ENCODE results near the gene KIRREL3. TPM values are rescaled to one million over a fixed set of nuclear protein-coding genes. Genes with fewer than 3 reads are reported as not detected.

The KIRREL3 gene
- total RNA-seq, 1 donor from 2014 or later = 0.09 TPM

GRCh38 chr11:126645186-126645585 is 355.4 kb downstream of the KIRREL3 start:
- intact Hi-C loops (cut with DNase I) = no loop called here
- ATAC-seq (no peak), DNase-seq (ENCODE audit: low spot score) (no peak)

- DNase-seq (ENCODE audit: low spot score) (no peak), ATAC-seq (no peak)
- intact Hi-C loops (cut with DNase I) = no loop called here
Observed at GRCh38 chr11:126640186-126640585, 360.4 kb downstream of the KIRREL3 start.

GRCh38 chr11:126639692-126640091 is 360.9 kb downstream of the KIRREL3 start:
- ATAC-seq (no peak), DNase-seq (ENCODE audit: low spot score) (no peak)
- intact Hi-C loops (cut with DNase I) = no loop called here

- DNase-seq (ENCODE audit: low spot score) = no peak
- intact Hi-C loops (cut with DNase I) = no loop called here
- no peak for ATAC-seq
Observed at GRCh38 chr11:126638648-126639047, 361.9 kb downstream of the KIRREL3 start.

- intact Hi-C loops (cut with DNase I) = no loop called here
- no peak for ATAC-seq
- DNase-seq (ENCODE audit: low spot score) = no peak
Observed at GRCh38 chr11:126637795-126638175, 362.8 kb downstream of the KIRREL3 start.

- ATAC-seq (no peak), DNase-seq (ENCODE audit: low spot score) (no peak)
- intact Hi-C loops (cut with DNase I) = no loop called here
Observed at GRCh38 chr11:126636911-126637794, 363.4 kb downstream of the KIRREL3 start.

- intact Hi-C loops (cut with DNase I) = no loop called here
- DNase-seq (ENCODE audit: low spot score) (no peak), ATAC-seq (no peak)
Observed at GRCh38 chr11:126635511-126635910, 365.1 kb downstream of the KIRREL3 start.

GRCh38 chr11:126634963-126635362 is 365.6 kb downstream of the KIRREL3 start:
- no peak for DNase-seq (ENCODE audit: low spot score)
- no peak for ATAC-seq
- intact Hi-C loops (cut with DNase I) = no loop called here

GRCh38 chr11:126633330-126633729 is 367.2 kb downstream of the KIRREL3 start:
- intact Hi-C loops (cut with DNase I) = no loop called here

GRCh38 chr11:126630893-126631798 is 369.4 kb downstream of the KIRREL3 start:
- ATAC-seq (no peak), DNase-seq (ENCODE audit: low spot score) (no peak)
- intact Hi-C loops (cut with DNase I) = no loop called here

More at GRCh38 chr11:126633330-126633729, 367.2 kb downstream of the KIRREL3 start:
- DNase-seq (ENCODE audit: low spot score) = no peak
- ATAC-seq = no peak

GRCh38 chr11:126630488-126630887 is 370.1 kb downstream of the KIRREL3 start:
- ATAC-seq (no peak), DNase-seq (ENCODE audit: low spot score) (no peak)
- intact Hi-C loops (cut with DNase I) = no loop called here

- intact Hi-C loops (cut with DNase I) = no loop called here
- DNase-seq (ENCODE audit: low spot score) = no peak
- ATAC-seq = peak; percentile 44
Observed at GRCh38 chr11:126628790-126629621, 371.6 kb downstream of the KIRREL3 start.

GRCh38 chr11:126628450-126628789 is 372.1 kb downstream of the KIRREL3 start:
- intact Hi-C loops (cut with DNase I) = no loop called here
- DNase-seq (ENCODE audit: low spot score) (no peak), ATAC-seq (no peak)

GRCh38 chr11:126627421-126627820 is 373.1 kb downstream of the KIRREL3 start:
- ATAC-seq = no peak
- intact Hi-C loops (cut with DNase I) = no loop called here
- DNase-seq (ENCODE audit: low spot score) = no peak

- no peak for DNase-seq (ENCODE audit: low spot score)
- no peak for ATAC-seq
- intact Hi-C loops (cut with DNase I) = no loop called here
Observed at GRCh38 chr11:126624506-126624905, 376.1 kb downstream of the KIRREL3 start.

- ATAC-seq (no peak), DNase-seq (ENCODE audit: low spot score) (no peak)
- intact Hi-C loops (cut with DNase I) = no loop called here
Observed at GRCh38 chr11:126619516-126619915, 381.1 kb downstream of the KIRREL3 start.

- no peak for DNase-seq (ENCODE audit: low spot score)
- intact Hi-C loops (cut with DNase I) = no loop called here
- ATAC-seq = no peak
Observed at GRCh38 chr11:126615845-126616244, 384.7 kb downstream of the KIRREL3 start.

- DNase-seq (ENCODE audit: low spot score) (no peak), ATAC-seq (no peak)
- intact Hi-C loops (cut with DNase I) = no loop called here
Observed at GRCh38 chr11:126613272-126613671, 387.3 kb downstream of the KIRREL3 start.

GRCh38 chr11:126612671-126613070 is 387.9 kb downstream of the KIRREL3 start:
- DNase-seq (ENCODE audit: low spot score) (no peak), ATAC-seq (no peak)
- intact Hi-C loops (cut with DNase I) = no loop called here

All from sciatic nerve (tissue), 2 donors.